ENCODE results near the gene PGS1.

DNA sequence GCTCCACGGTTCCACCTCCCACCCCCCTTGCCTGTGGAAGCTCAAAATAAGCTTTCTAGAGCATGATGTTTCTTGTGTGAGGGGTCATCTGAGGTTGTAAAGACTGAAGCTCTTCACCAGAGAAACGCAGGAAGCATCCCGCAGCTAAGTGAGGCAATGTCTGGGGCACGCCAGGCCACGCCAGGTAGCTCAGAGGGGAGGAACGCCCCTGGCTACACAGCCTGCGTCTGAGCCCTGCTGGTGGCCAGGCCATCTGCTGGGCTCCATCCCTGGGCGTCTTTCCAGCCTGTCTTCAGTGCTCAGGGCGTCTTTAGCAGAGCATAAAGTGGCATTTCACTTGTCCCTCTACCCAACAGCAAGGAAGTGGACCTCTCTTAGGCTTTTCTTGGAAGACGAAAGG lies 33.8 kb upstream of the PGS1 start:
- TF ChIP-seq, protein P1, sequence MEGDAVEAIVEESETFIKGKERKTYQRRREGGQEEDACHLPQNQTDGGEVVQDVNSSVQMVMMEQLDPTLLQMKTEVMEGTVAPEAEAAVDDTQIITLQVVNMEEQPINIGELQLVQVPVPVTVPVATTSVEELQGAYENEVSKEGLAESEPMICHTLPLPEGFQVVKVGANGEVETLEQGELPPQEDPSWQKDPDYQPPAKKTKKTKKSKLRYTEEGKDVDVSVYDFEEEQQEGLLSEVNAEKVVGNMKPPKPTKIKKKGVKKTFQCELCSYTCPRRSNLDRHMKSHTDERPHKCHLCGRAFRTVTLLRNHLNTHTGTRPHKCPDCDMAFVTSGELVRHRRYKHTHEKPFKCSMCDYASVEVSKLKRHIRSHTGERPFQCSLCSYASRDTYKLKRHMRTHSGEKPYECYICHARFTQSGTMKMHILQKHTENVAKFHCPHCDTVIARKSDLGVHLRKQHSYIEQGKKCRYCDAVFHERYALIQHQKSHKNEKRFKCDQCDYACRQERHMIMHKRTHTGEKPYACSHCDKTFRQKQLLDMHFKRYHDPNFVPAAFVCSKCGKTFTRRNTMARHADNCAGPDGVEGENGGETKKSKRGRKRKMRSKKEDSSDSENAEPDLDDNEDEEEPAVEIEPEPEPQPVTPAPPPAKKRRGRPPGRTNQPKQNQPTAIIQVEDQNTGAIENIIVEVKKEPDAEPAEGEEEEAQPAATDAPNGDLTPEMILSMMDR (conservative IDR thresholded peaks at IDR 0.05 in 1 of 2, IDR thresholded peaks at IDR 0.05 in 1 of 2; ENCODE audit: low read depth in 1 of 2, low read length in 2 of 2), result no peak
- TF ChIP-seq EZH2 (IDR thresholded peaks at IDR 0.05; ENCODE audit: low read length, missing control alignments), result no peak
